Loucy (cell line): ENCODE data around the gene EBF3.

Experiments
- H2AFZ ChIP-seq: fragments of 200-600 bp; sonication (generic); 2 replicates; pipeline ENCODE4 v1.6.0; 2016; ENCODE audit warnings: antibody characterized with exemption, mild to moderate bottlenecking, low read length, moderate library complexity
- H3F3A ChIP-seq: fragments of 200-600 bp; 2 replicates; pipeline ENCODE4 v1.6.0; 2016; ENCODE audit warnings: antibody characterized with exemption, low read depth, mild to moderate bottlenecking
- H3K27me3 ChIP-seq: fragments of 200-600 bp; sonication (generic); 2 replicates; pipeline ENCODE4 v1.6.1; 2014; ENCODE audit warnings: low read length, mild to moderate bottlenecking; ENCODE audit not compliant: insufficient read depth, poor library complexity, severe bottlenecking
- H3K36me3 ChIP-seq: fragments of 200-600 bp; sonication (generic); 2 replicates; pipeline ENCODE4 v1.6.1; 2016; ENCODE audit warnings: low read length; ENCODE audit not compliant: insufficient read depth
- H3K4me1 ChIP-seq: fragments of 200-600 bp; sonication (generic); 2 replicates; pipeline ENCODE4 v1.5.1; 2014; ENCODE audit warnings: low read length, mild to moderate bottlenecking; ENCODE audit not compliant: insufficient read depth, poor library complexity, severe bottlenecking
- H3K4me2 ChIP-seq: fragments of 200-600 bp; sonication (generic); 2 replicates; pipeline ENCODE4 v1.6.0; 2014; ENCODE audit warnings: antibody characterized with exemption, low read length, low read depth, mild to moderate bottlenecking; ENCODE audit not compliant: poor library complexity, severe bottlenecking
- H3K4me3 ChIP-seq: fragments of 200-600 bp; sonication (generic); 2 replicates; pipeline ENCODE4 v1.5.1; 2014; ENCODE audit warnings: low read length, mild to moderate bottlenecking, mixed read lengths; ENCODE audit not compliant: poor library complexity, severe bottlenecking
- H3K79me2 ChIP-seq: fragments of 200-600 bp; sonication (generic); 2 replicates; pipeline ENCODE4 v1.6.1; 2014; ENCODE audit warnings: low read length; ENCODE audit not compliant: insufficient read depth
- H3K9ac ChIP-seq: fragments of 200-600 bp; sonication (generic); 2 replicates; pipeline ENCODE4 v1.6.0; 2014; ENCODE audit warnings: mild to moderate bottlenecking, low read depth, low read length, moderate library complexity; ENCODE audit not compliant: poor library complexity, severe bottlenecking
- H3K9me2 ChIP-seq: fragments of 200-600 bp; sonication (generic); replicated peaks from 2 replicates; pipeline ENCODE4 v1.6.1; 2016; ENCODE audit warnings: low read depth, low read length, mixed read lengths
- H3K9me3 ChIP-seq: fragments of 200-600 bp; sonication (generic); 2 replicates; pipeline ENCODE4 v1.6.1; 2014; ENCODE audit warnings: mild to moderate bottlenecking, antibody characterized with exemption, low read length, low read depth; ENCODE audit not compliant: insufficient read depth
- H4K20me1 ChIP-seq: fragments of 200-600 bp; sonication (generic); 2 replicates; pipeline ENCODE4 v1.6.0; 2014; ENCODE audit warnings: antibody characterized with exemption, low read length, mild to moderate bottlenecking; ENCODE audit not compliant: insufficient read depth, poor library complexity, severe bottlenecking
- CTCF ChIP-seq: fragments of 200-600 bp; sonication (generic); conservative IDR thresholded peaks from 2 replicates; pipeline ENCODE4 v1.5.1; 2014; ENCODE audit warnings: mild to moderate bottlenecking, antibody characterized with exemption, low read length
- EZH2phosphoT487 ChIP-seq: fragments of 200-600 bp; IDR thresholded peaks from 2 replicates; pipeline ENCODE4 v1.6.1; 2018; ENCODE audit warnings: antibody characterized with exemption, mild to moderate bottlenecking, moderate library complexity, borderline replicate concordance

The EBF3 gene

DNA sequence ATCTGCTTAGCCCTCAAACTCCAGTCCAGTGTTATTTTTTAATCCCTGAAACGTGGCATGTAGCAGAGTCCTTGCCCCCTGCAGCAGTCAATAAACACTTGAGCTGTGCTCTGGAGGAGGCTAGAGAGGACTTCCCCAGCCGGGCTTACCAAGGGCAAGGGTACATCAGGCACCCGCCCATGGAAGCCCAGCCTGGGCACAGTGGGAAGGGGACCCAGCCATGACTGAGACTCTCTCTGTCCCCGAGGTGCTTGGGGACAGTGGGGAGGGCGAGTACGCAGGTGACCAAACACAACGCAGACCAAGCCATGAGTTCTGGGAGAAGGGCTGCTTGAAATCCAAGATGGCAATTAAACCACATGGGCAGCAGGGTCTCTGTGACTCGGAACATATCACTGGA is 45.2 kb downstream of the EBF3 start:
- no peaks in the 10 kb centered on the region for H4K20me1 ChIP-seq
- no peak overlapping the region for H3K4me2 ChIP-seq
- H3K36me3 ChIP-seq: no peaks in the 10 kb centered on the region
- no peaks in the 10 kb centered on the region for H3K79me2 ChIP-seq
- no peak for TF ChIP-seq CTCF
- TF ChIP-seq EZH2phosphoT487: no peak
- no peaks in the 10 kb centered on the region; the same call in 1 of the 2 replicates for H3K9me3 ChIP-seq
- H2AFZ ChIP-seq: no peak overlapping the region
- no peak overlapping the region for H3K4me3 ChIP-seq
- H3K27me3 ChIP-seq: no peaks in the 10 kb centered on the region
- H3K9me2 ChIP-seq: no peaks in the 10 kb centered on the region
- no peak overlapping the region for H3K9ac ChIP-seq
- H3F3A ChIP-seq: no peaks in the 10 kb centered on the region
- H3K4me1 ChIP-seq: no peaks in the 10 kb centered on the region

DNA sequence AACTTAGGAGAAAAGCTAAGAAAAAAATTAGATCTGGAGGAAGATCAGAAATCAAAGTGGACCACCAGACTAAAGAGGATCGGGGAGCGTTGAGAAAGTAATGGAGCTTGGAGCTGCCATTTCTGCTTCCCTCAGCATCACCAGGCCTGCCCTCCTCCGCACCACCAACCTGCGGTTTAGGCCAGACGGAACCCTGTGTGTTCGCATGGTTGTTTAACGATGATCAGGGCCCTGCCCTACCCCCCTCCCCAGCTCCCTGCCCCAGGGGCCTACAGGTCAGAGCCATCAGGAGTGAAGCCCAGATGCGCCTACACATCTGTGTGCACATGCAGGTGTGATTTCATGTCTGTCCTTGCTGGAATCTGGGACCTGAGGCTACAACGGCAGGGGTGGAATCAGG is 45.7 kb downstream of the EBF3 start:
- H3K4me1 ChIP-seq: no peaks in the 10 kb centered on the region
- H2AFZ ChIP-seq: no peak overlapping the region
- no peak overlapping the region for H3K4me3 ChIP-seq
- H3K4me2 ChIP-seq: no peak overlapping the region
- H3K27me3 ChIP-seq: no peaks in the 10 kb centered on the region
- H3K9ac ChIP-seq: no peak overlapping the region
- H4K20me1 ChIP-seq: no peaks in the 10 kb centered on the region
- H3K9me2 ChIP-seq: no peaks in the 10 kb centered on the region
- TF ChIP-seq CTCF: no peak
- TF ChIP-seq EZH2phosphoT487: no peak
- no peaks in the 10 kb centered on the region for H3F3A ChIP-seq
- no peaks in the 10 kb centered on the region for H3K79me2 ChIP-seq
- H3K9me3 ChIP-seq: no peaks in the 10 kb centered on the region; the same call in 1 of the 2 replicates
- no peaks in the 10 kb centered on the region for H3K36me3 ChIP-seq

GRCh38 chr10:129917936-129918335 is 46.1 kb downstream of the EBF3 start:
- Histone ChIP-seq H3K9me3 (no peaks in the 10 kb centered on the region; the same call in 1 of the 2 replicates), H2AFZ (no peak overlapping the region), H3K36me3 (no peaks in the 10 kb centered on the region), H4K20me1 (no peaks in the 10 kb centered on the region), H3F3A (no peaks in the 10 kb centered on the region), H3K9ac (no peak overlapping the region), H3K9me2 (no peaks in the 10 kb centered on the region), H3K79me2 (no peaks in the 10 kb centered on the region), H3K4me2 (no peak overlapping the region), H3K4me1 (no peaks in the 10 kb centered on the region), H3K27me3 (no peaks in the 10 kb centered on the region), H3K4me3 (no peak overlapping the region)
- TF ChIP-seq CTCF (no peak), EZH2phosphoT487 (no peak)
